Hematopoietic multipotent progenitor cell treated with erythropoietin and hydrocortisone succinate and interleukin-3 and kit ligand, for 15 days (in vitro differentiated cells): ENCODE results near the gene FNBP1L.

ENCODE experiments used
- DNase-seq: peaks from one replicate; pipeline ENCODE4 v3.0.0-alpha.2; 2015; ENCODE audit warnings: low spot score

The FNBP1L gene

DNA sequence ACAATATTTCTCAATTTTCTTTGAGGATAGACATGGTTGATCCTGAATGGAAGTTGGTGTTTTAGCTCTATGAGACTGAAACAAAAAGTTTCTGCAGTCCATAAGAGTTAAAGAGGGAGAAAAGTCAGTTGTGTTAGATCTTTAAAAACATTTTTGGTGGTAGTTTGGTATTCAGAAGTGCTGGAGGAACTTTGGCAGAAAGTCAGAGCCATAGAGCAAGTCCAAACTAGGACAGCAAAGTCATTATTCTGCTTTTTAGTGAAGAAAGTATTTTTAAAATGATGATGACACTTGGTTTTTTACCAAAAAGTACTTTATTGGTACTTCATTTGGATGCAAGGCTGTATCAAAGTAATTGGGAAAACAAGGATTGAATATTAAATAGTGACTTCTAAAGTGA, 41.8 kb downstream of the FNBP1L start:
- DNase-seq, result no peak

DNA sequence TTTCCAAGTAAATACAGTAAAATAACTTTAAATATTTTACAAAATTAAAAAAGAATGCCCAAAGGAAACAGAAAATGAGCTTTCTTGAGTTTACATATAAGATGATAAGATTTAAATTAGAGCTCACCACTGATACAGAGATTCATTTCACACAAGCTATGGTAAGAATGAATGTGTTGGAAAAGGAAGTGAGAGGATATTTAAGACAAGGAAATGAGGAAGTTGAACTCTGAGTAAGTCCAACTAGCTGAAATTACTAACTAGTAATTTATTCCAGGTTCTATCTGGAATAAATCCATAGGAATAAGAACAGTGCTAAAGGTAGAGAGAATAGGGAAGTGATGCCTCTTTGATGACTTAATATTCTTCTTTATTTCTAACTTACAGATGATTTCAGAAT, 42.4 kb downstream of the FNBP1L start:
- DNase-seq, result no peak

DNA sequence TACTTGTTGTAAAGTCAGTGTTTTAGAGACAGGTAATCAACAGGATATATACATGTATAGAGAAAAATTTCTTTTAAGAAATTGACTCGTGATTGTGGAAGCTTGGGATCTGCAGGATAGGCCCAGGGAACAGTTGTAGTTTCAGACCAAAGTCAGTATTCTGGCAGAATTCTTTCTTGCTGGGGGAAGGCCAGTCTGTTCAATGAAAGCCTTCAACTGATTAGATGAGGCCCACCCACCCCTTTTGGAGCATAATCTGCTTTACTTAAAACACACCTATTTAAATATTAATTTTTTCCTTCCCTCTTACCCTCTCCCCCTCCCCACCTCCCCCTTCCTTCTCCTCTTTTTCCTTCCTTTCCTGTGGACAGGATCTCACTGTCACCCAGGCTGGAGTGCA, 48.0 kb downstream of the FNBP1L start:
- DNase-seq, result no peak

DNA sequence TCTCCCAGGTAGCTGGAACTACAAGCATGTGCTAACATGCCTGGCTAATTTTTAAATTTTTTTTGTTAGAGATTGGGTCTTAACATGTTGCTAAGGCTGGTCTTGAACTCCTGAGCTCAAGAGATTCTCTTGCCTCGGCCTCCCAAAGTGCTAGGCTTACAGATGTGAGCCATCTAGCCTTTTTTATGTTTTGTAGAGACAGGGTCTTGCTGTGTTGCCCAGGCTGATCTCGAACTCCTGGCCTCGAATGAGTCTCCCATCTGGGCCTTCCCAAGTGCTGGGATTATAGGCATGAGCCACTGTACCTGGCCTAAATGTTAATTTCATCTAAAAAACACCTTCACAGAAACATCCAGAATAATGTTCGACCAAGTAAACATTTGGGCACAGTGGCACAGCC, 48.6 kb downstream of the FNBP1L start:
- no peak for DNase-seq

DNA sequence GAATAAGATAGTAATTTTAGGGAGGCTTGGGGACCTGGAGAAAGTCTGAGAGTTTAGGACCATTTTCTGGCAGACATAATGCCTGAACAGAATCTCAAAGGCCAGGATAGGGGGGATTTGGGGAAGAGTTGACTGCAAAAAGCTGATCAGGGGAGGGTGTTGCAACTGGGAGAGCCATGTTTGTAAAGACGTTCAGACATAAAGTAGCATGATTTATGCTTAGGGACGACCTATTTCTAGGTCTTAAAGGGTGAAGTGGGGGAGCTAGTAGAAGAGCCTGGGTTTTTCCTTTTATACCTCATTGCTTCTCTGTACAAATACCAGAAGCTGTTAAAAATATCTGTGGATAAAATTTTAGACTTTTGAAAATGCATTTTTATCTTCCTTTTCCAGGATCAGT, 51.2 kb downstream of the FNBP1L start:
- DNase-seq, result no peak

DNA sequence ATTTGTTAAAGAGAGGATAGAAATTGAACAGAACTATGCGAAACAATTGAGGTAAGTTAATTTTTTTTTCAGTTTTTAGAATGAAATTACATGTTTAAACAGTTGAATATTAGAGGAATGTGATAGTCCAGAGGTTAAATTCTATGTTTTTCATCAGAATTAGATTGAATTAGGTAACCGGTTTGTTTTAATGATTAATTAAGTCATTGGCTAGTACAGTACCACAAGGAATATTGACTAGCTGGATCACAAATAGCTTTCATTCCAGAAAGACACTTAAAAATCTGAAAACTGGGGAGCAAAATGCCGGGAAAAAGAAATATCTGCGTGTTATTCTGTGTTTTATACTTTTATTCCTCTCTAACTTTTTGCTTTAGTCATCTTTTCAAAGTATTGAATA, 51.6 kb downstream of the FNBP1L start:
- DNase-seq, result no peak

DNA sequence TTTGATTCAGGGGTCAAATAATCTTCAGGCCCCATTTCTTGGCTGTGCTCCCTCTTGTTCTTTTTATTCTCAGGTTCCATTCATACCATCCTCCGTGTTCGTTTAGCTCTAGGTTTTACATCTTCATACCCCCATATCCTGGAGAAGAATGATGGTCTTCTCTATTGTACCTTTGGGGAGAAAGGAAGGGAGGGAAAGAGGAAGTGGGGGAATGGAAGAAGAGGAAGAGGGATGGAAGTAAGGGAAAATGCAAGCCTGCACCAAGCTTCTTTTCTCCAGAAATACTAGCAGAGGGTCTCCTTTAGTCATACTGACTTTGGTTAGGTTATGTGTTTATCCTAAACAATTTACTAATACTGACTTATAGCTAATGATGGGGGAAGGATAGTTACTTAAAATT, 52.4 kb downstream of the FNBP1L start:
- DNase-seq, result no peak

DNA sequence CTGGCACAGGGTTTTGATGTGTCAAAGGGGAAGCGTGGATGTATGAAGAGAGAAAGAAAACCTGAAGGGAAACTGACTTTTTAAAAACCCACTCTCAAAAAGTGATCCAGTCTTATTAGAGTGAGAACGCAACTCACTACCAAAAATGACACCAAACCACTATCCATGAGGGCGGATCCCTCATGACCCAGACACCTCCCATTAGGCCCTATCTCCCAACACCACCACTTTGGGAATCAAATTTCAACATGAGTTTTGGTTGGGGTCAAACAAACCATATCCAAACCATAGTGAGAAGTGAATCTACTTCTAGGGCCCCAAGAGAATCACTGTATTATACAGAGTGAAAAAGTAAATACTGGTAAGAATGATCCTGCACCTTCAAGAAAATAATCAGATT, 53.5 kb downstream of the FNBP1L start:
- DNase-seq, result peak; percentile 14

DNA sequence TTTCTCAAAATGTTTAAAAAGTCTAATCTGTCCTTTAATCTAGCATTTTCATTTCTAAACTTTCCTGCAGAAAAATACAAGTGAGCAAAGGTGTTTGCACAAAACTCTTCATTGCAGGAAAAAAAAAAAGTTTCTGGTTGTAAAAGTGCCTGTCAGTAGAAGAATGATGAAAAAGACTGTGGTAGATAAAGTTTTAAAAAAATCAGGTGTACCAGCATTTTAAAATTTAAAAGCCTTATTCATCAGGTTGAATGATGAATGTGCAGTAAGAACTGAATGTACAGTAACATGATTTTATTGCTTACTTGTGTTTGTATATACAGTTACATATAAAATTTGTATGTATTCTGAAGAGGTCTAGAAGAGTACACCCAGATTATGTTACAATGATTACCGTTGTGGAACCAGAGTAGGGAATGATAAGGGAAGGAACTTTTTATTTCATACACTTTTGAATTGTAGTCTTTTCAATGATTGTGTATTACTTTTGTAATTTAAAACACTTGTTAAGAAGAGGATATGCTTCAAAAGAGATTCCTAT, 54.0 kb downstream of the FNBP1L start:
- DNase-seq, result no peak

DNA sequence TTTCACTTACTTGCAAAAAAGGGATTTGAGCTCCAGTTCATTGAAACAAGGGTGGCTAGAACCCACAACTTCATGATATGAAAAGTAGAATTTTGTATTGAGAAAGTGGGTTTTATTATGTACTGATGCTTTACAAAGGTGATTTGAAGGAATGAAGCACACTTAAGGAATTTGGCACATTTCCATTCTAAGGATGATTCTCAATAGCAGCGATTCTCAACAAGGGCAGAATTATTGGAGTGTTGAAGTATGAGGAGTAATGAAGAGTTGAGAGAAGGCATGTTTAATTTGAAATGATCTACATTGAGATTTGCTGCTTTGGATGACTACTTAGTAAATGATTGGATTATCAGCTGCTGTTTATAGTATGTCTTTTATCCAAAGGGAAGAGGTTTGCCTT, 54.7 kb downstream of the FNBP1L start:
- no peak for DNase-seq

DNA sequence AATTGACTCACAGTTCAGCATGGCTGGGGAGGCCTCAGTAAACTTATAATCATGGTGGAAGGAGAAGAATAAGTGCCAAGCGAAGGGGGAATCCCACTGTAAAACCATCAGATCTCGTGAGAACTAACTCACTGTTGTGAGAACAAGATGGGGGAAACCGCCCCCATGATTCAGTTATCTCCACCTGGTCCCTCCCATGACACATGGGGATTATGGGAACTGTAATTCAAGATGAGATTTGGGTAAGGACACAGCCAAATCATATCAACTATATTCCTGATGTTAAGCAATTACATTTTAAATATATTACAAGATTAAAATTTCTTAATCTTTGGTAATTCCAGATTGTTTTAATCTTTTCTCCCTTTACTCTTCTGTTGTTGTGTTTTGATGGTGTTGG, 55.2 kb downstream of the FNBP1L start:
- DNase-seq, result no peak

DNA sequence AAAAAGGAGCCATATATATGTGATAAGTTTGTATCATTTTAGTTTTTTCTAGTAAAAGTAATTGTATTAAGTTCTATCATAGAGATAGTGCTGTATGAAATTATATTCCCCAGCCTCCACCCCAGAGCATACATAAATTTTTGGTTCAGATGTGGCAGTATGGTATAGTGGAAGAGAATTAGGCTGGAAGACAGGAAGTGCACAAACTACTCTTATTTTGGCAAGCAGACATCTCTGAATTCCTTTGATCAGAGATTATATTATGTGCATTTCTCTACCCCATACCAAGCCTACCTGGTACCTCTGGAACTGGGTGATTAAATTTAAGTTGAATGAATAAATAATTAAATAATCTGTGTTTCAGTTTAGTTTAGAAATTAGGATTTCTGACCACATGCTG, 55.9 kb downstream of the FNBP1L start:
- no peak for DNase-seq

DNA sequence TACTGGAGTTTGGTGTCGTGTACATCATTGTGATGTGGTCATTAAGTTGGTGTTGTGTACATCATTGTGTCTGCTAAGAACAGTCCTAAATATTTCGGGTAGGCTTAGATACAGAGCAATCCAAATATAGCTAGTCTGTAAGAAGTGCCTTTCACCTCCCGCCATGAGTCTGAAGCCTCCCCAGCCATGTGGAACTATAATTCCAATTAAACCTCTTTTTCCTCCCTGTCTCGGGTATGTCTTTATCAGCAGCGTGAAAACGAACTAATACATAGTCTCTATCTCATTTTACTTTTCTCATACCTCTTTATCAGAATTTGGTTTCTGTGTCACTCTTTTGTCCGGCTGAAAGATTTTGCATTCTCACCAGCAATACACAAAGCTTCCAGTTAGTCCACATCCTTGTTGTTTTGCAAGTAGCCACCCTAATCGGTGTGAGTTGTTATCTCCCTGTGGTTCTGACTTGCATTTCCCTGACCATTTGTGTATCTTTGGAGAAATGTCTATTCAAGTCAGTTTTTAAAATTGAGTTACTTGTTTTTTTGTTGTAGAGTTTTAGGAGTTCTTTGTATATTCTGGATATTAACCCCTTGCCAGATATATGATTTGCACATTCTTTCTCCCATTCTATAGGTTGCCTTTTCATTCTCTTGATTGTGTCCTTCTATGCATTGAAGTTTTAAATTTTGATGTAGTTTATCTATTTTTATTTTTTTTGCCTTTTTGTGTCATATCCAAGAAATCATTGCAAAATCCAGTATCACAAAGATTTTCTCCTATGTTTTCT, 56.5 kb downstream of the FNBP1L start:
- no peak for DNase-seq

DNA sequence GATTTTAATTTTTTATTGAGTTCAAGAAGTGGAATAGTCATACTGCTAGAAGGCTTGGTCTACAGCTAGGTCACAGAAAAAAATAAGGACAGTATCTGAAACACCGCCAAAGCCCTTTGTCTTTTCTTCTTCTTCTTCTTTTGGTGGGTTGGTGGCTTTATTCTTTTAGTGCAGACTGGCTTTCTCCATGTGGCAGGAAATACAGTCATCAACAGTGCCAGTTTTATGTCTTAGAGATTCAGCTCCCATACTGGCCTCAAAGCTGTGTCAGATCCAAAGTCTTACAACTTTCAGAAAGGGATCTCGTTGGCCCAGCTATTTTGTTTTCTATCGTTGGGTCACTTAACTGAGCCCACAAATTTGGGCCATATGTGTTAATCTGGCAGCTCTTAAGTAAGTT, 58.2 kb downstream of the FNBP1L start:
- no peak for DNase-seq

DNA sequence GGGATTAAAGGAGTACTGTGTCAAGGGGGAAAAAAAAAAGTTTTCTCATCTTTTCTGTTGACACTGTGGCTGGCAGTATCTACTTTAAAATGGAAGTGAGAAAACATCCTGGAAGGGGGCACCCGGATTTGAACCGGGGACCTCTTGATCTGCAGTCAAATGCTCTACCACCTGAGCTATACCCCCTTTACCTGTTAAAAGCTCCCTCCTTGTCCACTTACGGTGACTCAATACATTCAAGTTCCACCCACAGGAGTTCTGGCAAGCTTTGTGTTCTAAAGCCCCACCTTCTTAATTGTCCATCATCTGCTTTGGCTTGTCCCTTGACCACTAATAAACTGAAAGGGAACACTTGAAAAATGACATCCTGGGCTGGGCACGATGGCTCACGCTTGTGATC, 68.2 kb downstream of the FNBP1L start:
- no peak for DNase-seq

DNA sequence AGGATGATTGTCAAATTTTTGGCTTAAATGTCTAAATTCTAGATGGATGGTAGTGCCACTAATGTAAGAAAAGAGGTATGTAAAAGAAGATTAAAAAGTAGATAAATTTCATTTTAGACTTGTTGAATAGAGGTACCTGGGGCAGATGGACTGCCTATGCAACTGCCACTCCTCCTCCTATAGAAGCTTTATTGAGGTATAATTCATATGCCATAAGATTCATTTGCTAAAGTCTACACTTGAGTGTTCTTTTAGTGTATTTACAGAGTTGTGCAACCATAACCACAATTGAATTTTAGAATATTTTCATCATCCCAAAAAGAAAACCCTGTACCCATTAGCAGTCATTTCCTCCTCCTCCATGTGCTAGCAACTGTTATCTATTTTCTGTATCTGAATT, 70.6 kb downstream of the FNBP1L start:
- no peak for DNase-seq

DNA sequence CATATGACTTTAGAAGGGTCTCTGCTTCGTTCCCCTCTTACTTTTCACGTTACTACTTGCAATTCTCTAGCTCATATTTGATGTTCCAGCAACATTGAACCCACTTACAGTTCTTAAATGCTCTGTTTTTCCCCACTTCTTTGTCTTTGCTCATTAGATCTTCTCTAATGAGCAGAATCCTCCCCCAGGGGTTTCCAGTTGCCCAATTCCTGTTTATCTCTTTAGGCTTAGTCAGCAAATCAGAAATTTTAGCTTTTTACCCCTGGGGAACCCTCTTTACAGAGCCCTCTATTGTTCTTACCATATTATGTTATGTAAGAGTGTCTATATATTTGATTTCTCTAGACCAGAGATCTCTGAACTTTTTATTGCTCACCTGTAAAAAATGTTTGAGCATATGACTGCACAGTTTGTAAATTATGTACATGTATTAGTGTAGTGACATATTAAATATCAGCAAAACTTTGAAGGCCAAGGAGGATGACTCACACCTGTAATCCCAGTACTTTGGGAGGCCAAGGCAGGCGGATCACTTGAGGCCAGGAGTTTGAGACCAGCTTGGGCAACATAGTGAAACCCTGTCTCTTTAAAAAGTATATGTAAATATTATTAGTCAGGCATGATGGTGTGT, 71.4 kb downstream of the FNBP1L start:
- no peak for DNase-seq

DNA sequence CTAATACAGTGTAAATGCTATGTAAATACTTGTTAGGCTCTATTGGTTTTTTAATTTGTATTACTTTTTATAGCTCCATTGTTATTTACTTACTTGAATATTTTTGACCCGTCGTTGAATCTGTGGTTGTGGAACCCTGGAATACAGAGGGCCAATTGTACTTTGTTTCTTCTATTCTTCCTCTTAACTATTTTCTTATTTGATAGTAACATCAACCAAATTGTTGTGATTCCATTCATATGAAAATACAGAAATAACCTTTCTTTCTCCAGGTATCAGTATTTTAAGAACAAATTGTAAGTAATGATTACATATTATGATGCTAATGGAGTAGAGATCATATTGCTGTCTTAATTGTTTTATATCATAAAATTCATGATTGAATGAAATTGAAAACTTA, 73.7 kb downstream of the FNBP1L start:
- no peak for DNase-seq

DNA sequence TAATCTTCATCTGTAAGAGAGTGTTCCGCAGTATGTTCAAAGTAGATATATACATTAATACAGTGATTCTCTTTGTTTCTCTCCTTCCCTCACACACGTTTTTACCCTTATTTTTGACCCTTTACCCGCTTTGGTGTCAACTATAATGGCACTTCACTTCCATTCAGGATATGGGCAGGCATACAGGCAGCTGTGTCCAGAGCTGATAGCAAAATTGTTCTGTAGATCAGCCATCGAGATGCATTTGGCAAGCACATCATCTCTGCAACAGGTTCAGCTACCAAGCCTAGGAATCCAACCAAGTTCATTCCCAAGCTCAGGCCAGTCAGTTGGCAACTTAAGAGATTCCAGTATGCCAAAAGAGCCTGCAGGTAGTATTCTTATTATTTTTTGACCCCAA, 74.8 kb downstream of the FNBP1L start:
- DNase-seq, result no peak

DNA sequence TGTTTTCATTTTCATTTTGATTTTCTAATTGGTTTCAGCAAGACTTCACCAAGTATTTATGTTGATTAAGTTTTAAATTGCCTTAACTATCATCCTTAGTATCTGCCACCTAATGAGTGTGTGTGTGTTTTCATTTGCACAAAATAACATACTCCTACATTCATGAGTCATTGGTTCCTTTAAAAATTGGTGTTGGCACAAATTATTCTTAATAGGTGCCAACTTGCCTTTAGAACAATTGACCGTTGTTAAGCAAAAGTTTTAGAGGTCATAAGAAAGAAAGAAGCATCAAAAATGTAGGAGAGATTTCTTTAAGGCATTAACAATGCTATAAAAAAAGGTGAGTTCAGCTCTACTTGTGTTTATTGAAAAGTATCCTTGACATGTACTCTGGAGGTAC, 77.5 kb downstream of the FNBP1L start:
- DNase-seq, result no peak

DNA sequence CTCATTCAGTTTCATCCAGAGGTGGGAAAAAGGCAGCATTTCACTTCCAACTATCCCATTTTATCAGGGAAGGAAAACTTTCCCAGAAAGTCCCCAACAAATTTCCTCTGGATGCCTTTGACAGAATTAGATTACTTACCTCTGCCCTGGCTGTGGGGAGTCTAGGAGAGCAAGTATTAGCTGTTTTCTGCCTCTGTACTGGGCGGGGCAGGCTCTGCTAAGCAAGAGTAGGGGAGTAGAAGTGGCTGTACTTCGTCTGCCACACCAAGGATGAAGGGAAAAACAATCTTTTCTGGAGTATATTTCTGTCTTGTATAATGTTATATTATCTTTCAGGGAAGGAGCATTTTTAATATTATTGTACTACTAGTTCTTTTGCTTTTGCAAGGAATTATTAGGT, 78.5 kb downstream of the FNBP1L start:
- no peak for DNase-seq

DNA sequence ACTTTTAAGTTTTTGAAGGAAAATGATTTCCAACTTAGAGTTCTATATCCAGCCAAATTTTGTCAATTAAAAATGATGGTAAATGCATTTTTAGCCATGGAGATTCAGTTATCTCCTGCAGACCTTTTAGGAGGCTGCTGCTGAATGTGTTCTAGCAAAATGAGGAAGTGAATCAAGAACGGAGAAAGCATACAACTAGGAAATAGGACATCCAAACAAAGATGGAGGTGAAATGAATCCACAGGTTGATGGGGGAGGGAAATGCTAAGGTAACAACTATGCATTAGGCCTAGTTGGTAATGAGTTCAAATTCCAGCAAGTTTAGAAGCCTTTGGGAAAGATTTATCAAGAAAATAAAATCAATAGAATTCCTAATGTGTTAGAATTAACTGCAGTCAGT, 80.5 kb downstream of the FNBP1L start:
- no peak for DNase-seq

DNA sequence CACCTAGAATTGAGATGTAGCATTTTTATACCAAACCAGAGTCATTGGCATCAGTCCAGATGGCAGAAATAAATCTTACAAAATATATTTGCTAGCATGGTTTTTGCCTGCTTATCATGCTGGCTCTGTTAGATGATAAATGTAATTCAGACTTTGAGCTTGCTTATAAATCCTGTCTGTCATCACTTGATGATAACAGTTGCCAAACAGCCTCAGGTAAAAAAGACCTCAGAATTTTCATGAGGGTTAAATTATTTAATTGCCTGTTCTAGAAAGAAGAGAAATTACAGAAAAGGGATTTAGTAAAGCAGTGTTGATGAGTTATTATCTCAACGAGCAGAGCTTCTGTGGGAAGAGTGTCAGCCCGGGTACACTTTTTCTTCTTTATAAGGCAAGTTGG, 83.3 kb downstream of the FNBP1L start:
- no peak for DNase-seq
